HG02678 (cell line): ENCODE results near the gene PRDM16.

Experiments used
- ATAC-seq: cut with Tn5 transposase; IDR thresholded peaks from one replicate; pipeline ENCODE4 v1.9.1; 2021; ENCODE audit warnings: mild to moderate bottlenecking, moderate library complexity; ENCODE audit not compliant: unreplicated experiment

Gene PRDM16

GRCh38 chr1:3433596-3434320 is 364.8 kb downstream of the PRDM16 start:
- ATAC-seq, result no peak

- ATAC-seq, result no peak
Measured at GRCh38 chr1:3434406-3435110, 365.6 kb downstream of the PRDM16 start.

- no peak for ATAC-seq
Measured at GRCh38 chr1:3435666-3436065, 366.7 kb downstream of the PRDM16 start.

DNA sequence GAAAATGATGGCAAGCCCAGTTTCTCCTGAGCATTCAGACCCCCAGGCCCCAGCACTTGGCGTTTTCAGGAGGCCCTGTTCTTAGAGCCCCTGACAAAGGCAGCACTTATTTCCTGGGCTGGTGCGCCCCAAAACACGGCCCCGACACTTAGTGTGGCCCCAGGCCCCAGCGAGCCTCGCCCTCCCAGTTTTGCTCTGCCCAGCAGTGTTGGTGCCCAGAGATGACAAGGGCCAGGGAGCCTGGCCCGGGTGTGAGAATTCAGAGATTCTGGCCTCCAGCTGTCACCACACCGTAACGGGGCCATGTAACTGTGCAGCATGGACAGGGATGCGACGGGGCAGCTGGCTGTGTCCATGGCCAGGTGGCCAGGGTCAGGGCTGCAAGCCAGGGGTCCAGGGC is 367.4 kb downstream of the PRDM16 start:
- no peak for ATAC-seq

DNA sequence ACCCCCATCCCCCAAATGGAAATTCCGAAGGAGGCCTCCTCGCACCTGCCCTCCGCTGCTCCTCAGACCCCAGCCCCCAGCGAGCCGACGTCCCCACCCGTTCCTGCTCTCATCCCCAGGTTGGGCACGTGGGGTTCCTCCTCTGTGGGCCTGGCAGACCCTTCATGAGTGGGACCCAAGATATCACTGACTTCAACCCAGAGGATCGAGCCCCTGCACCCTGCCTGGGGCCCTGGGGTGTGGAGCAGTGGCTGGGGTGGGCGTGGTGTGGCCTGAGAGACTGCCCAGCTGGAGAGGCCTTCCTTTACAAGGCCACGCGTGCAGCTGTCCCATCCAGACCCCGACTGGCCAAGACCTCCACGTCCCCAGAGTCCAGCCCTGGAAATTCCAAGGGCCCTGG is 367.9 kb downstream of the PRDM16 start:
- ATAC-seq, result no peak

- ATAC-seq, result no peak
Measured at GRCh38 chr1:3438661-3439180, 369.7 kb downstream of the PRDM16 start.

DNA sequence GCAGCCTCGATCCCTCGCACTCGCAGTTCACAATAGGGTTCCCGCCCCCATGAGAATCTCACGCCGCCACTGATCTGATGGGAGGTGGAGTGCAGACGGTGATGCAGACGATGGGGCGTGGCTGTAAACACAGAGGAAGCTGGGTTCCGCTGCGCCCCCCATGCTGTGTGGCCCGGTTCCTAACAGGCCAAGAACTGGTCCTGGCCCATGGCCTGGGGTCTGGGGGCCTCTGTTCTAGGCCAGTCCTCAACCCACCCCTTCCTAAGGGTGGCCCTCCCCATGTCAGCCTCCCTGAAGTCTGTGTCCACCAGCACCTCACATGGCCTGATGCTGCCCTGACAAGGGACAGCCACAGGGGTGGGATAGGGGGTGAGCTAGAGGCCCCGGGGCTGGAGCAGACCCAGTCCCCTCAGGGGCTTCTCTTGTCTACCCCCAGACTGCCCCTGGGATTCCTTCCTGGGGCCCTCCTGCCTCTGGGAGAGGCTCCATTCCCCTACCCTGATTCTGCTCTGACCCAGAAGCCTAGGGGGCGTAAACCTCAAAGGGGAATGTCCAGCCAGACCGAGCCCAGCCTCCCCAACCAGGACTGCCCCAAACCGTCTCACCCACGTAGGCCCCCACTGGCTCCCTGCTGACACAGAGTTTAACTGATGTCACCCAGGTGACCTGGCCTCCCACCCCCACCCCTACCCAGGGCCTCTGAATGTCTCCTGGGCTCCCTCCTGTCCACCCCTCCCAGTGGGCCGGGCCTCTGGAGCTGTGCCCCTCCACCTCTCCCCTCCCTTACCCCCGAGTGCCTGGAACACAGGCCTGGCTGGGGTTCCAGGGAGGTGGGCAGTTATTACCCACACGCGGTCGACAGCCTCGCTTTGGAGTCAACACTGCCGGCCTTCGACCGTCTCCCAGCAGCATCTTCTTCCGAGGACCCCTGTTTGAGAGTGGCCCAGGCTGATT is 370.6 kb downstream of the PRDM16 start:
- no peak for ATAC-seq

DNA sequence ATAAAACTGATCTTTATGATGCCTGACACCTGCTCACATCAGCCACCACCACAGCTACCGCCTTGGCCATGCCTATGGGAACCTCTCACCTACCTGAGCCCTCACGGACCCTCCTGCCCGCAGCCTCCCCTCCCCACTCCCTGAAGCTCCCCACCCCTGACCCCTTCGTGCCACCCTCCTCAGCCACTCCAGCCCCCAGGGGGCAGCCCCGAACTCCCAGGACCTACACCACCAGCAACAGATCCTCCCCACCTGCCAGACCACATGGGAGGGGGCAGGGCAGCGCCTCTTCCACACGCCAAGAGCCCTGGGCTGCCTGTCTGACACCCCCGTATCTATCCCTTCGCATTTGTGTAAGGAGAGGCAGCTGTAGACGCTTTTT is 371.3 kb downstream of the PRDM16 start:
- ATAC-seq, result no peak

DNA sequence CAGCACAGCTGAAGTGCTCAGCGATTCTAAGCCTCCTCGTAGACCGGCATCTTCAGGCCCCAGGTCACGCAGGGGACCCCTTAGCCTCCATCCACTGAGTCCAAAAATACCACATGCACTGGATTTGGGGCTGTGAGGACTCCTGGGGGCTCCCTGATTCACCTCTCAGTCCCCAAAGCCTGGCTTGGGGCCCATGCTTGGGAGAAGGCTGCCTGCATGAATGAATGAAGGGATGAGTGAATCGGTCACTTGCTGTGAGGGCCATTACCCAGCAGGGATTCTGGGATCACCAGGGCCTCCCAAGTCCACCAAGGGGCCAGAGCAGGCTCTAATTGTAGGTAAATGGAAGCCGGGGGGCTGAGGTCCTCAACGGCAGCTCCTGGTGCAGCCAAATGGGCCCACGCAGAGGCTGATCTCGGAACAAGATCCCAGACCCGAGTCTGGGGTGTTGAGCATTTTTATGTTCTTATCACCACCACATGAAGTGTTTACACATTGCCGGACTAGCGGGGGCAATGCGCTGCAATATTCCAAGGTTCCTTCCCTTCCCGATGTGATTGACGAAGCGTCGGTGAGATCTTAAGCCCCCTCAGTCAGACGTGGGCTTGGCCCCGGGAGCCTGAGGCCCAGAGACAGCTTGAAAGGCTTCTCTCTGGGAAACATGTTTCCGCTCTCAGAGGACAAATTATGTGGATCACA is 371.9 kb downstream of the PRDM16 start:
- ATAC-seq, result no peak

DNA sequence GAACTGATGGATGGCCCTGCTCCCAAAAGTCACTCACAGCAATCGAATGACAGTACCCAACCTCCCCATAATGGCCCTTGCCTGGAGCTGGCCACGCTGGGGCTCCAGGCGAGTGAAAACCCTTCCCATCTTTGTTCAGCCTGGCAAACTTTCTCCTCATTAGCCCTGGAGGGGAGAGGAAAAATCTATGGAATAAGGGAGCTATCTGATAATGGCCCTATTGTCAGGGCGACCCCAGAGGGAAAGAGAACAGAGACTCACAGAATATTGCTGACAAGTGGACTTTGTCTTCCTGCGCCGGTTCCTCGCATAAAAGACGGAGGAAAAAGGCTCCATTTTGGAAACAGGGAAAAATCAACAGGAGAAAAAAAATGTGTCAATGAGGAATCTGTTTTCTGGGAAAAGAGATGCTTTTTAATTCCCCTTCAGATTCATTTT is 372.4 kb downstream of the PRDM16 start:
- no peak for ATAC-seq

GRCh38 chr1:3441880-3442279 is 372.9 kb downstream of the PRDM16 start:
- no peak for ATAC-seq

- ATAC-seq, result no peak
Measured at GRCh38 chr1:3442331-3442730, 373.3 kb downstream of the PRDM16 start.

DNA sequence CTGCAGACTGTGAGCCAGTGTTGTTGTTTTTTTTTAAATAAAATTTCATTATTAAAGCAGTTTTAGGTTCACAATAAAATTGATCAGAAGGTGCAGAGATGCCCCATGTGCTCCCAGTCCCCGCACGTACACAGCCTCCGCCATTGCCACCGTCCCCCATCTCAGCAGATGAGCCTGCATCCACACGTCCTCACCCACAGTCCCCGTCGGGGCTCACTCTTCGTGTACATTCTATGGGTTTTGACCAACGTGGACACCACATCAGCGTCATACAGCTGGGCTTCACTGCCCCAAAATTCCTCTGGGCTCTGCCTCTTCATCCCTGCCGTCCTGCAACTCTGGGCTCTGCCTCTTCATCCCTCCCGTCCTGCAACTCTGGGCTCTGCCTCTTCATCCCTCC is 373.9 kb downstream of the PRDM16 start:
- ATAC-seq, result no peak

DNA sequence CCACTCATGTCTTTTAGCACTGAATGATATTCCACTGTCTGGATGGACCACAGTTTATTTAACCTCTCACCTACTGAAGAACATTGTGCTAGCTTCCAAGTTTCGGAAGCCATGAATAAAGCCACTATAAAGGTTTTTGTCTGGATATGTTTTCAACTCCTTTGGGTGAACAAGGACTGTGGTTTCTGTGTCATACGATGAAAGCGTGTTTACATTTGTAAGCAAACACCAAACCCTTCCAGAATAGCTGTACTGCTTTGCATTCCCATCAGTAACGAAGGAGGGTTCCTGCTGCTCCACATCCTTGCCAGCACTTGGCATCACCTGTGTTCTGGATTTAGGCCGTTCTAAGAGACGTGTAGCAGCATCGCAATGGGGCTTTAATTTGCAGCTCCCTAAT is 374.8 kb downstream of the PRDM16 start:
- no peak for ATAC-seq

- ATAC-seq, result no peak
Measured at GRCh38 chr1:3444298-3444697, 375.3 kb downstream of the PRDM16 start.

DNA sequence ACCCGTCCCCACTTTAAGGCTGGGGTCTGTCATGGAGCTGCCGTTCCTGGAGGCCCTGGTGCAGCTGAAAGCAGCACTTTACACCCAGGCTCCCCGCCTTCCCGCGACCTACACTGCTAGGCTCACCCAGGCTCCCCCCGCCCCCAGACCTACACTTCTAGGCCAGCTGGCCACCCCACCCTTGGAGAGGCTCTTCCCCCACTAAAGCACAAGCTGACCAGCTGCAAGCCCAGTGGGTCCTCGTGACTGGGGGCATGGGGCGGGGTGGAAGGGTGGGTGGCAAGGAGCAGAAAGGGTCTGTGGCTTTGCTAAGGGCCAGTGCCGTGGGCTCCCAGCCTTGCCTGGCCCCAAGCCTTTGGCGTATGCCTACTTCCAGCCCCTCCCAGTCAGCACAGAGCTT is 375.7 kb downstream of the PRDM16 start:
- no peak for ATAC-seq

- no peak for ATAC-seq
Measured at GRCh38 chr1:3450202-3450863, 381.3 kb downstream of the PRDM16 start.

DNA sequence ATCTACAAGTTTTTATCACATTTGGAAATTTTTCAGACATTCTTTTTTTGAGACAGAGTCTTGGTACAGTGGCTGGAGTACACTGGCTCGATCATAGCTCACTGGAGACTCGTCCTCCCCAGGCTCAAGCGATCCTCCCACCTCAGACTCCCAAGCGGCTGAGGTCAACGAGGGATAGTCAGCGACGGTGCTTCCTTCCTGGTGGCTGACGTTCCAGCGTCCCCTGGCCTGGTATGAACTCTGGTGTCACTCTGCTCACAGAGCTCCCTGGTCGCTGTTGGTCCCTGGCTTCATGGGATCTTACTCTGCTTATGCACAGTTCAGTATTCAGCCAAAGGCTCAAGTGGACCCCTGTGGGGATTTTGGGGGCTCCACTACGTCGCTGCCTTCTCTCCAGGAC is 382.0 kb downstream of the PRDM16 start:
- ATAC-seq, result no peak

- no peak for ATAC-seq
Measured at GRCh38 chr1:3451994-3452865, 383.2 kb downstream of the PRDM16 start.
